M059J (cell line): ENCODE data around the gene ABCC4. TPM values are rescaled to one million over a fixed set of nuclear protein-coding genes. Genes with fewer than 3 reads are reported as not detected.
"Not testable (repeated sequence)": the region's sequence is repeated elsewhere in the genome, so short reads cannot be mapped to it uniquely, and the experiment has no call there.

Experiments
- DNase-seq: peaks from one replicate; pipeline ENCODE4 v3.0.0-alpha.2; 2012; ENCODE audit warnings: low read depth
- total RNA-seq: library from RNA; depleted of rRNA; stranded (reverse); fragments of >200 nt; shearing (Covaris generic); gene quantifications from 2 replicates; pipeline ENCODE4 v1.2.3, GENCODE V29; 2014

ABCC4 gene
- total RNA-seq, 1 experiment from 2014 or later, result 20.6 TPM

GRCh38 chr13:95229855-95230254, 71.4 kb downstream of the ABCC4 start:
- no peak for DNase-seq

GRCh38 chr13:95228130-95228529, 73.1 kb downstream of the ABCC4 start:
- no peak for DNase-seq

- DNase-seq, result no peak
Measured at GRCh38 chr13:95226932-95227695, 74.1 kb downstream of the ABCC4 start.

GRCh38 chr13:95226476-95226875, 74.8 kb downstream of the ABCC4 start:
- no peak for DNase-seq

GRCh38 chr13:95226050-95226449, 75.2 kb downstream of the ABCC4 start:
- DNase-seq, result no peak

- DNase-seq, result no peak
Measured at GRCh38 chr13:95224064-95224463, 77.2 kb downstream of the ABCC4 start.

GRCh38 chr13:95222733-95223018, 78.6 kb downstream of the ABCC4 start:
- no peak for DNase-seq

GRCh38 chr13:95221971-95222732, 79.1 kb downstream of the ABCC4 start:
- DNase-seq, result no peak

- DNase-seq, result no peak
Measured at GRCh38 chr13:95220611-95221010, 80.6 kb downstream of the ABCC4 start.

- no peak for DNase-seq
Measured at GRCh38 chr13:95217920-95218830, 83.1 kb downstream of the ABCC4 start.

- DNase-seq, result no peak
Measured at GRCh38 chr13:95216182-95216581, 85.1 kb downstream of the ABCC4 start.

GRCh38 chr13:95212983-95213850, 88.0 kb downstream of the ABCC4 start:
- peak; percentile 18 for DNase-seq

GRCh38 chr13:95209109-95209508, 92.1 kb downstream of the ABCC4 start:
- no peak for DNase-seq

GRCh38 chr13:95207769-95208366, 93.4 kb downstream of the ABCC4 start:
- DNase-seq, result no peak

GRCh38 chr13:95206116-95206515, 95.1 kb downstream of the ABCC4 start:
- no peak for DNase-seq

- DNase-seq, result no peak
Measured at GRCh38 chr13:95204231-95204765, 97.0 kb downstream of the ABCC4 start.

- no peak for DNase-seq
Measured at GRCh38 chr13:95201814-95202651, 99.2 kb downstream of the ABCC4 start.

- DNase-seq, result not testable (repeated sequence)
Measured at GRCh38 chr13:95200386-95200957, 100.8 kb downstream of the ABCC4 start.

GRCh38 chr13:95199896-95200295, 101.4 kb downstream of the ABCC4 start:
- no peak for DNase-seq
